Smooth muscle cell (in vitro differentiated cells): ENCODE data around the gene TMEM183A. TPM values are rescaled to one million over a fixed set of nuclear protein-coding genes. Genes with fewer than 3 reads are reported as not detected.

Experiments
- DNase-seq: peaks from one replicate; lab custom pipeline; 2025; ENCODE audit not compliant: unreplicated experiment; lab: John Stamatoyannopoulos, UW
- H2AFZ ChIP-seq: fragments of 200-600 bp; sonication (generic); 2 replicates; pipeline ENCODE4 v1.6.0; 2016; ENCODE audit warnings: antibody characterized with exemption, low read depth, mild to moderate bottlenecking
- H3F3A ChIP-seq: fragments of 200-600 bp; sonication (generic); 2 replicates; pipeline ENCODE4 v1.6.0; 2017; ENCODE audit warnings: antibody characterized with exemption, low read depth
- H3K27ac ChIP-seq: fragments of 200-600 bp; sonication (generic); 2 replicates; pipeline ENCODE4 v1.5.1; 2016; ENCODE audit warnings: low read depth, mild to moderate bottlenecking
- H3K27me3 ChIP-seq: fragments of 200-600 bp; sonication (generic); 2 replicates; pipeline ENCODE4 v1.6.1; 2016; ENCODE audit warnings: low read depth, mild to moderate bottlenecking
- H3K36me3 ChIP-seq: fragments of 200-600 bp; sonication (generic); 2 replicates; pipeline ENCODE4 v1.5.1; 2016; ENCODE audit warnings: low read depth
- H3K4me1 ChIP-seq: fragments of 200-600 bp; sonication (generic); 2 replicates; pipeline ENCODE4 v1.5.1; 2016; ENCODE audit warnings: low read depth
- H3K4me2 ChIP-seq: fragments of 200-600 bp; sonication (generic); 2 replicates; pipeline ENCODE4 v1.6.0; 2016; ENCODE audit warnings: mild to moderate bottlenecking
- H3K4me3 ChIP-seq: fragments of 200-600 bp; sonication (generic); 2 replicates; pipeline ENCODE4 v1.5.1; 2016; ENCODE audit warnings: mild to moderate bottlenecking
- H3K79me2 ChIP-seq: fragments of 200-600 bp; sonication (generic); 2 replicates; pipeline ENCODE4 v1.6.0; 2016; ENCODE audit warnings: low read depth, mild to moderate bottlenecking
- H3K9ac ChIP-seq: fragments of 200-600 bp; sonication (generic); 2 replicates; pipeline ENCODE4 v1.6.0; 2016; ENCODE audit warnings: low read depth
- H3K9me3 ChIP-seq: fragments of 200-600 bp; sonication (generic); replicated peaks from 2 replicates; pipeline ENCODE4 v1.5.1; 2016; ENCODE audit warnings: low read depth
- H4K20me1 ChIP-seq: fragments of 200-600 bp; sonication (generic); 2 replicates; pipeline ENCODE4 v1.6.0; 2016; ENCODE audit warnings: low read depth
- WGBS: methylation state at CpG from one replicate; pipeline ENCODE4 v1.1.7; 2016; ENCODE audit warnings: low lambda C conversion rate; 5-methylcytosine and 5-hydroxymethylcytosine counted together
- polyA plus RNA-seq: library from polyadenylated mRNA; unstranded; fragments of >200 nt; fragmentation: Nextera tagmentation; extraction: Ambion mirVana; gene quantifications from 2 replicates; pipeline ENCODE4 v1.2.1, GENCODE V29; 2016
- total RNA-seq: library from RNA; depleted of rRNA; stranded (reverse); fragments of >200 nt; gene quantifications from 2 replicates; pipeline ENCODE4 v1.2.3, GENCODE V29; 2014
- TF ChIP-seq, protein P1 (sequence below): fragments of 200-600 bp; sonication (generic); IDR thresholded peaks from 2 replicates; pipeline ENCODE4 v1.5.1; 2017; ENCODE audit warnings: borderline replicate concordance, mild to moderate bottlenecking, antibody characterized with exemption; ENCODE audit not compliant: insufficient read depth, poor library complexity, severe bottlenecking

The TMEM183A gene
- total and polyA plus RNA-seq, 2 experiments from 2014 or later: 54.9 to 55.0 TPM

DNA sequence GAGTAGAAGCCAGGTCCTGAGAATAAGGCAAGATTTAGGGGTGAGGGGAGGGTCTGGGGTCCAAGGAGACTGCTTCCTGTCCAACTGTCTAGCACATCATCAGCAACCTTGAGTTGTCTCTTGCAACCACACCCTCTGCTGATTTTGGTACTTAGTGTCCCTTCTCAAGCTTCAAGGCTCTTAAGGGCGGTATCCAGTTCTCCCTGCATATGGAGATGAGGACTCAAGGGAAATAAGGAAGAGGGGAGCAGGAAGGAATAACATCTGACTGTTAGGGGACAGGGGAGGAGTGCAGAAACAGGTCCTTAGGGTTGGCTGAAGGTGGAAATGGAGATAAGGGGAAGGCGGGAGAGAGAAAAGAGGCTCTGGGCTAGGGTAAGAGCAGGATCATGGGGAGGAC lies 66.3 kb downstream of the TMEM183A start:
- H3K9ac ChIP-seq: no peak overlapping the region

More for the DNA sequence above, 66.3 kb downstream of the TMEM183A start:
- Histone ChIP-seq H2AFZ (no peak overlapping the region), H4K20me1 (peaks cover 18% of the 10 kb centered on the region), H3K4me3 (no peak overlapping the region), H3K36me3 (no peaks in the 10 kb centered on the region), H3F3A (no peaks in the 10 kb centered on the region), H3K27ac (no peak overlapping the region), H3K9me3 (no peaks in the 10 kb centered on the region), H3K27me3 (peaks cover 40% of the 10 kb centered on the region), H3K4me2 (no peak overlapping the region), H3K79me2 (no peaks in the 10 kb centered on the region), H3K4me1 (no peaks in the 10 kb centered on the region)
- TF ChIP-seq, protein P1, sequence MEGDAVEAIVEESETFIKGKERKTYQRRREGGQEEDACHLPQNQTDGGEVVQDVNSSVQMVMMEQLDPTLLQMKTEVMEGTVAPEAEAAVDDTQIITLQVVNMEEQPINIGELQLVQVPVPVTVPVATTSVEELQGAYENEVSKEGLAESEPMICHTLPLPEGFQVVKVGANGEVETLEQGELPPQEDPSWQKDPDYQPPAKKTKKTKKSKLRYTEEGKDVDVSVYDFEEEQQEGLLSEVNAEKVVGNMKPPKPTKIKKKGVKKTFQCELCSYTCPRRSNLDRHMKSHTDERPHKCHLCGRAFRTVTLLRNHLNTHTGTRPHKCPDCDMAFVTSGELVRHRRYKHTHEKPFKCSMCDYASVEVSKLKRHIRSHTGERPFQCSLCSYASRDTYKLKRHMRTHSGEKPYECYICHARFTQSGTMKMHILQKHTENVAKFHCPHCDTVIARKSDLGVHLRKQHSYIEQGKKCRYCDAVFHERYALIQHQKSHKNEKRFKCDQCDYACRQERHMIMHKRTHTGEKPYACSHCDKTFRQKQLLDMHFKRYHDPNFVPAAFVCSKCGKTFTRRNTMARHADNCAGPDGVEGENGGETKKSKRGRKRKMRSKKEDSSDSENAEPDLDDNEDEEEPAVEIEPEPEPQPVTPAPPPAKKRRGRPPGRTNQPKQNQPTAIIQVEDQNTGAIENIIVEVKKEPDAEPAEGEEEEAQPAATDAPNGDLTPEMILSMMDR: no peak
- no peak for DNase-seq
- WGBS: 91% methylated on average over 2 of the region's 2 CpGs

Other genes with a start within 250 kb of the TMEM183A start
- gene KDM5B, start 199.0 kb upstream of the TMEM183A start, total RNA-seq: 158 and 178 TPM in 2 replicates
- gene KDM5B, start 199.0 kb upstream of the TMEM183A start, polyA plus RNA-seq: 94.1 and 128 TPM in 2 replicates
- gene PCAT6, start 196.4 kb upstream of the TMEM183A start, total RNA-seq: 1.7 and 13.0 TPM in 2 replicates
- 24.9 and 30.1 TPM in 2 replicates for gene PCAT6, start 196.4 kb upstream of the TMEM183A start, polyA plus RNA-seq
- 5.2 and 5.6 TPM in 2 replicates for gene RABIF, start 118.2 kb upstream of the TMEM183A start, total RNA-seq
- gene RABIF, start 118.2 kb upstream of the TMEM183A start, polyA plus RNA-seq: 6.9 and 9.8 TPM in 2 replicates
- 22.7 and 25.4 TPM in 2 replicates for gene KLHL12, start 80.1 kb upstream of the TMEM183A start, total RNA-seq
- gene KLHL12, start 80.1 kb upstream of the TMEM183A start, polyA plus RNA-seq: 19.0 and 19.5 TPM in 2 replicates
- gene ADIPOR1, start 49.1 kb upstream of the TMEM183A start, total RNA-seq: 132 TPM in 2 replicates
- gene ADIPOR1, start 49.1 kb upstream of the TMEM183A start, polyA plus RNA-seq: 146 and 150 TPM in 2 replicates
- 35.1 and 37.5 TPM in 2 replicates for gene CYB5R1, start 40.1 kb upstream of the TMEM183A start, total RNA-seq
- 34.7 and 59.8 TPM in 2 replicates for gene CYB5R1, start 40.1 kb upstream of the TMEM183A start, polyA plus RNA-seq
- gene PPFIA4, start 19.1 kb downstream of the TMEM183A start, total RNA-seq: 10.4 and 10.8 TPM in 2 replicates
- 6.5 and 9.0 TPM in 2 replicates for gene PPFIA4, start 19.1 kb downstream of the TMEM183A start, polyA plus RNA-seq
- gene MYOG, start 78.6 kb downstream of the TMEM183A start, total RNA-seq: not detected in 2 replicates
- 0.41 TPM in 1 of 2 replicates, not detected in the other for gene MYOG, start 78.6 kb downstream of the TMEM183A start, polyA plus RNA-seq
- gene ADORA1, start 120.4 kb downstream of the TMEM183A start, total RNA-seq: 7.7 and 16.0 TPM in 2 replicates
- gene ADORA1, start 120.4 kb downstream of the TMEM183A start, polyA plus RNA-seq: 18.0 and 18.5 TPM in 2 replicates
- gene MYBPH, start 168.5 kb downstream of the TMEM183A start, total RNA-seq: 0.67 TPM in 1 of 2 replicates, not detected in the other
- 0.51 and 1.7 TPM in 2 replicates for gene MYBPH, start 168.5 kb downstream of the TMEM183A start, polyA plus RNA-seq
- gene CHI3L1, start 179.3 kb downstream of the TMEM183A start, total RNA-seq: 45.4 TPM in 2 replicates
- gene CHI3L1, start 179.3 kb downstream of the TMEM183A start, polyA plus RNA-seq: 53.6 and 74.7 TPM in 2 replicates
- 0.04 TPM in 1 of 2 replicates, not detected in the other for gene CHIT1, start 222.3 kb downstream of the TMEM183A start, total RNA-seq
- not detected in 2 replicates for gene CHIT1, start 222.3 kb downstream of the TMEM183A start, polyA plus RNA-seq